GM18867 (cell line): ENCODE data around the gene CLN5.
"Not testable (repeated sequence)": the region's sequence is repeated elsewhere in the genome, so short reads cannot be mapped to it uniquely, and the experiment has no call there.

Experiments used
- ATAC-seq: cut with Tn5 transposase; IDR thresholded peaks from one replicate; pipeline ENCODE4 v1.9.1; 2021; ENCODE audit warnings: mild to moderate bottlenecking, moderate library complexity; ENCODE audit not compliant: unreplicated experiment

The CLN5 gene

GRCh38 chr13:76974618-76974975 is 17.3 kb upstream of the CLN5 start:
- ATAC-seq, result no peak

- no peak for ATAC-seq
Measured at GRCh38 chr13:76975863-76976262, 16.0 kb upstream of the CLN5 start.

- no peak for ATAC-seq
Measured at GRCh38 chr13:76976490-76976889, 15.4 kb upstream of the CLN5 start.

- no peak for ATAC-seq
Measured at GRCh38 chr13:76976929-76977328, 15.0 kb upstream of the CLN5 start.

GRCh38 chr13:76980075-76980718 is 11.7 kb upstream of the CLN5 start:
- peak; percentile 99 for ATAC-seq

GRCh38 chr13:76982061-76982460 is 9.8 kb upstream of the CLN5 start:
- no peak for ATAC-seq

GRCh38 chr13:76983676-76984075 is 8.2 kb upstream of the CLN5 start:
- no peak for ATAC-seq

- ATAC-seq, result peak; percentile 75
Measured at GRCh38 chr13:76991432-76991795, 467 bp upstream of the CLN5 start.

GRCh38 chr13:76992548-76993001 is 694 bp downstream of the CLN5 start:
- ATAC-seq, result no peak

- ATAC-seq, result no peak
Measured at GRCh38 chr13:76993021-76993420, 1.1 kb downstream of the CLN5 start.

GRCh38 chr13:76993473-76993872 is 1.6 kb downstream of the CLN5 start:
- ATAC-seq, result no peak

- ATAC-seq, result no peak
Measured at GRCh38 chr13:76994281-76994680, 2.4 kb downstream of the CLN5 start.

GRCh38 chr13:77000475-77000874 is 8.6 kb downstream of the CLN5 start:
- ATAC-seq, result no peak

GRCh38 chr13:77001540-77001939 is 9.7 kb downstream of the CLN5 start:
- ATAC-seq, result no peak

GRCh38 chr13:77001963-77002587 is 10.2 kb downstream of the CLN5 start:
- ATAC-seq, result no peak

- no peak for ATAC-seq
Measured at GRCh38 chr13:77002590-77003190, 10.8 kb downstream of the CLN5 start.

- peak; percentile 59 for ATAC-seq
Measured at GRCh38 chr13:77008337-77008736, 16.5 kb downstream of the CLN5 start.

GRCh38 chr13:77009011-77009410 is 17.1 kb downstream of the CLN5 start:
- peak; percentile 68 for ATAC-seq

GRCh38 chr13:77009719-77010118 is 17.8 kb downstream of the CLN5 start:
- ATAC-seq, result not testable (repeated sequence)

- ATAC-seq, result no peak
Measured at GRCh38 chr13:77013853-77014542, 22.1 kb downstream of the CLN5 start.

- no peak for ATAC-seq
Measured at GRCh38 chr13:77014906-77015685, 23.2 kb downstream of the CLN5 start.
